HepG2 (cell line): ENCODE data around the gene CD248. TPM values are rescaled to one million over a fixed set of nuclear protein-coding genes. Genes with fewer than 3 reads are reported as not detected.

Experiments used
- BRF2 ChIP-seq: sonication (generic); formaldehyde crosslinking; IDR thresholded peaks from 2 replicates; pipeline ENCODE4 v1.8.1; 2022; ENCODE audit warnings: mild to moderate bottlenecking, missing genetic modification reagents
- CCAR2 ChIP-seq: fragments of 200-400 bp; formaldehyde crosslinking; optimal IDR thresholded peaks from 2 replicates; pipeline ENCODE3; 2018; ENCODE audit warnings: low read depth, mild to moderate bottlenecking, low read length, moderate library complexity
- CHD4 ChIP-seq: fragments of 200-600 bp; sonication (generic); IDR thresholded peaks from 2 replicates; pipeline ENCODE4 v1.7.0; 2017; ENCODE audit warnings: mild to moderate bottlenecking, low read length, borderline replicate concordance
- HOXA7 ChIP-seq: sonication (generic); formaldehyde crosslinking; IDR thresholded peaks from 2 replicates; pipeline ENCODE4 v1.8.1; 2022; ENCODE audit warnings: mild to moderate bottlenecking, missing genetic modification reagents, moderate library complexity
- ISL2 ChIP-seq: sonication (generic); formaldehyde crosslinking; IDR thresholded peaks from 2 replicates; pipeline ENCODE4 v1.5.0; 2020; ENCODE audit warnings: missing genetic modification reagents
- NR3C1 ChIP-seq: sonication (generic); formaldehyde crosslinking; IDR thresholded peaks from 2 replicates; pipeline ENCODE4 v1.4.0; 2020; ENCODE audit warnings: missing genetic modification reagents
- PCBP2 ChIP-seq: fragments of 200-400 bp; formaldehyde crosslinking; optimal IDR thresholded peaks from 2 replicates; pipeline ENCODE3; 2018; ENCODE audit warnings: low read length, low read depth; ENCODE audit not compliant: poor library complexity, severe bottlenecking
- RFXAP ChIP-seq: sonication (generic); formaldehyde crosslinking; IDR thresholded peaks from 2 replicates; pipeline ENCODE4 v1.4.0; 2020; ENCODE audit warnings: missing genetic modification reagents, borderline replicate concordance
- SMAD3 ChIP-seq: sonication (generic); formaldehyde crosslinking; IDR thresholded peaks from 2 replicates; pipeline ENCODE4 v1.4.0; 2020; ENCODE audit warnings: missing genetic modification reagents
- ZBTB38 ChIP-seq: sonication (generic); formaldehyde crosslinking; IDR thresholded peaks from 2 replicates; pipeline ENCODE4 v1.5.1; 2020; ENCODE audit warnings: mild to moderate bottlenecking, missing genetic modification reagents
- ZHX1 ChIP-seq: sonication (generic); formaldehyde crosslinking; IDR thresholded peaks from 2 replicates; pipeline ENCODE4 v1.8.1; 2022; ENCODE audit warnings: low read depth, mild to moderate bottlenecking, missing genetic modification reagents
- ZNF124 ChIP-seq: sonication (generic); formaldehyde crosslinking; IDR thresholded peaks from 2 replicates; pipeline ENCODE4 v1.4.0; 2020; ENCODE audit warnings: missing genetic modification reagents
- ZNF234 ChIP-seq: sonication (generic); formaldehyde crosslinking; conservative IDR thresholded peaks from 2 replicates; pipeline ENCODE4 v1.5.1; 2020; ENCODE audit warnings: mild to moderate bottlenecking, missing genetic modification reagents
- ZNF547 ChIP-seq: sonication (generic); formaldehyde crosslinking; IDR thresholded peaks from 2 replicates; pipeline ENCODE4 v1.5.1; 2020; ENCODE audit warnings: mild to moderate bottlenecking, missing genetic modification reagents
- ZNF879 ChIP-seq: sonication (generic); formaldehyde crosslinking; IDR thresholded peaks from 2 replicates; pipeline ENCODE4 v1.8.1; 2023; ENCODE audit warnings: missing genetic modification reagents
- ZSCAN29 ChIP-seq: sonication (generic); formaldehyde crosslinking; conservative IDR thresholded peaks from 2 replicates; pipeline ENCODE4 v1.4.0; 2020; ENCODE audit warnings: mild to moderate bottlenecking, missing genetic modification reagents
- polyA plus RNA-seq, 8 experiments: library from polyadenylated mRNA; depleted of rRNA in 3 of 8; stranded (reverse) in 7 of 8; unstranded in 1 of 8; fragments of >200 nt; fragmentation: Illumina TruSeq in 4 of 8; extraction: Trizol in 4 of 8; gene quantifications; 2 replicates each; pipeline versions ENCODE4 v1.2.1 to v1.2.3, GENCODE V29; 2011 to 2016; ENCODE audit warnings: low read depth in 4 of 8, missing spikeins in 1 of 8, mixed read lengths in 1 of 8; ENCODE audit not compliant: insufficient read depth in 1 of 8
- total RNA-seq, 5 experiments: library from RNA; depleted of rRNA; stranded (reverse); fragments of >200 nt; fragmentation: Illumina TruSeq; extraction: Trizol; gene quantifications; 2 replicates each; pipeline ENCODE4 v1.2.3, GENCODE V29; 2016; ENCODE audit warnings: low read depth in 1 of 5
- TF ChIP-seq, protein P1 (sequence below): sonication (generic); formaldehyde crosslinking; IDR thresholded peaks from 2 replicates; pipeline ENCODE4 v1.4.0; 2020; ENCODE audit warnings: missing genetic modification reagents
- TF ChIP-seq, protein P2 (sequence below), 2 experiments: sonication (generic) in 1 of 2; formaldehyde crosslinking in 1 of 2; IDR thresholded peaks; 2 replicates each; pipeline versions ENCODE4 v1.4.0 to v1.6.1; 2018 to 2020; ENCODE audit warnings: missing genetic modification reagents in 2 of 2, borderline replicate concordance in 1 of 2, low read depth in 1 of 2, mild to moderate bottlenecking in 1 of 2, missing biosample characterization in 1 of 2
- TF ChIP-seq, protein P3 (sequence below): sonication (generic); formaldehyde crosslinking; IDR thresholded peaks from 2 replicates; pipeline ENCODE4 v1.4.0; 2020; ENCODE audit warnings: missing genetic modification reagents, mild to moderate bottlenecking, borderline replicate concordance

CD248 gene
- total and polyA plus RNA-seq, 2 of the 13 experiments (the other 11 are each of a cell fraction or from before 2014, with no cell fraction given) = 0.25 to 0.35 TPM

- no peak; the same call in 1 of the 2 replicates for TF ChIP-seq ZNF547 (CRISPR knock-in tag)
- TF ChIP-seq, protein P1, sequence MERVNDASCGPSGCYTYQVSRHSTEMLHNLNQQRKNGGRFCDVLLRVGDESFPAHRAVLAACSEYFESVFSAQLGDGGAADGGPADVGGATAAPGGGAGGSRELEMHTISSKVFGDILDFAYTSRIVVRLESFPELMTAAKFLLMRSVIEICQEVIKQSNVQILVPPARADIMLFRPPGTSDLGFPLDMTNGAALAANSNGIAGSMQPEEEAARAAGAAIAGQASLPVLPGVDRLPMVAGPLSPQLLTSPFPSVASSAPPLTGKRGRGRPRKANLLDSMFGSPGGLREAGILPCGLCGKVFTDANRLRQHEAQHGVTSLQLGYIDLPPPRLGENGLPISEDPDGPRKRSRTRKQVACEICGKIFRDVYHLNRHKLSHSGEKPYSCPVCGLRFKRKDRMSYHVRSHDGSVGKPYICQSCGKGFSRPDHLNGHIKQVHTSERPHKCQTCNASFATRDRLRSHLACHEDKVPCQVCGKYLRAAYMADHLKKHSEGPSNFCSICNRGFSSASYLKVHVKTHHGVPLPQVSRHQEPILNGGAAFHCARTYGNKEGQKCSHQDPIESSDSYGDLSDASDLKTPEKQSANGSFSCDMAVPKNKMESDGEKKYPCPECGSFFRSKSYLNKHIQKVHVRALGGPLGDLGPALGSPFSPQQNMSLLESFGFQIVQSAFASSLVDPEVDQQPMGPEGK (CRISPR knock-in tag) = peak; percentile 70; the same call in 1 of the 2 replicates
- TF ChIP-seq ZNF234 (CRISPR knock-in tag) = no peak
- TF ChIP-seq BRF2 (CRISPR knock-in tag) = peak; percentile 22; the same call in 1 of the 2 replicates
- TF ChIP-seq ISL2 (CRISPR knock-in tag) = peak; percentile 58; the same call in 1 of the 2 replicates
- peak; percentile 45; the same call in 1 of the 2 replicates for TF ChIP-seq RFXAP
- TF ChIP-seq, protein P2, sequence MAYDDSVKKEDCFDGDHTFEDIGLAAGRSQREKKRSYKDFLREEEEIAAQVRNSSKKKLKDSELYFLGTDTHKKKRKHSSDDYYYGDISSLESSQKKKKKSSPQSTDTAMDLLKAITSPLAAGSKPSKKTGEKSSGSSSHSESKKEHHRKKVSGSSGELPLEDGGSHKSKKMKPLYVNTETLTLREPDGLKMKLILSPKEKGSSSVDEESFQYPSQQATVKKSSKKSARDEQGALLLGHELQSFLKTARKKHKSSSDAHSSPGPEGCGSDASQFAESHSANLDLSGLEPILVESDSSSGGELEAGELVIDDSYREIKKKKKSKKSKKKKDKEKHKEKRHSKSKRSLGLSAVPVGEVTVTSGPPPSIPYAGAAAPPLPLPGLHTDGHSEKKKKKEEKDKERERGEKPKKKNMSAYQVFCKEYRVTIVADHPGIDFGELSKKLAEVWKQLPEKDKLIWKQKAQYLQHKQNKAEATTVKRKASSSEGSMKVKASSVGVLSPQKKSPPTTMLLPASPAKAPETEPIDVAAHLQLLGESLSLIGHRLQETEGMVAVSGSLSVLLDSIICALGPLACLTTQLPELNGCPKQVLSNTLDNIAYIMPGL (CRISPR knock-in tag; IDR thresholded peaks at IDR 0.05; ENCODE audit: borderline replicate concordance in 1 of 2, low read depth in 1 of 2) = peak; percentile 84 to 95
- no peak; the same call in 1 of the 2 replicates for TF ChIP-seq ZNF124 (CRISPR knock-in tag)
- TF ChIP-seq CCAR2 = no peak
- TF ChIP-seq NR3C1 (CRISPR knock-in tag) = no peak
- no peak for TF ChIP-seq ZNF879 (CRISPR knock-in tag)
- no peak for TF ChIP-seq SMAD3 (CRISPR knock-in tag)
- TF ChIP-seq ZBTB38 = peak; percentile 70; the same call in 1 of the 2 replicates
- no peak; the same call in 1 of the 2 replicates for TF ChIP-seq ZSCAN29 (CRISPR knock-in tag)
- TF ChIP-seq HOXA7 (CRISPR knock-in tag) = no peak
- TF ChIP-seq PCBP2 = no peak
- TF ChIP-seq ZHX1 (CRISPR knock-in tag) = no peak
- TF ChIP-seq CHD4 = no peak
- TF ChIP-seq, protein P3, sequence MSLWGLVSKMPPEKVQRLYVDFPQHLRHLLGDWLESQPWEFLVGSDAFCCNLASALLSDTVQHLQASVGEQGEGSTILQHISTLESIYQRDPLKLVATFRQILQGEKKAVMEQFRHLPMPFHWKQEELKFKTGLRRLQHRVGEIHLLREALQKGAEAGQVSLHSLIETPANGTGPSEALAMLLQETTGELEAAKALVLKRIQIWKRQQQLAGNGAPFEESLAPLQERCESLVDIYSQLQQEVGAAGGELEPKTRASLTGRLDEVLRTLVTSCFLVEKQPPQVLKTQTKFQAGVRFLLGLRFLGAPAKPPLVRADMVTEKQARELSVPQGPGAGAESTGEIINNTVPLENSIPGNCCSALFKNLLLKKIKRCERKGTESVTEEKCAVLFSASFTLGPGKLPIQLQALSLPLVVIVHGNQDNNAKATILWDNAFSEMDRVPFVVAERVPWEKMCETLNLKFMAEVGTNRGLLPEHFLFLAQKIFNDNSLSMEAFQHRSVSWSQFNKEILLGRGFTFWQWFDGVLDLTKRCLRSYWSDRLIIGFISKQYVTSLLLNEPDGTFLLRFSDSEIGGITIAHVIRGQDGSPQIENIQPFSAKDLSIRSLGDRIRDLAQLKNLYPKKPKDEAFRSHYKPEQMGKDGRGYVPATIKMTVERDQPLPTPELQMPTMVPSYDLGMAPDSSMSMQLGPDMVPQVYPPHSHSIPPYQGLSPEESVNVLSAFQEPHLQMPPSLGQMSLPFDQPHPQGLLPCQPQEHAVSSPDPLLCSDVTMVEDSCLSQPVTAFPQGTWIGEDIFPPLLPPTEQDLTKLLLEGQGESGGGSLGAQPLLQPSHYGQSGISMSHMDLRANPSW (CRISPR knock-in tag) = peak; percentile 78; the same call in 1 of the 2 replicates
These were observed 4.8 kb downstream of the CD248 start (continued) for GRCh38 chr11:66311965-66312548.
